Prostate gland (tissue), 2 donors: ENCODE measurements around the gene FMN2.

Experiments
- POLR2A ChIP-seq: fragments of 450-650 bp; IDR thresholded peaks from one replicate; pipeline ENCODE4 v1.6.1; 2016; ENCODE audit warnings: antibody characterized with exemption, mild to moderate bottlenecking
- POLR2AphosphoS5 ChIP-seq: sonication (generic); formaldehyde crosslinking; IDR thresholded peaks from one replicate; pipeline ENCODE4 v1.6.1; 2017; ENCODE audit warnings: antibody characterized with exemption
- TF ChIP-seq, protein P1 (sequence below), 4 experiments: fragments of 200-600 bp in 2 of 4; fragments of 450-650 bp in 2 of 4; sonication (generic) in 2 of 4; IDR thresholded peaks; 1 replicate in 3 of 4; 2 replicates in 1 of 4; pipeline ENCODE4 v1.5.1; 2016 to 2019; ENCODE audit warnings: antibody characterized with exemption in 4 of 4, mild to moderate bottlenecking in 2 of 4, moderate library complexity in 2 of 4

DNA sequence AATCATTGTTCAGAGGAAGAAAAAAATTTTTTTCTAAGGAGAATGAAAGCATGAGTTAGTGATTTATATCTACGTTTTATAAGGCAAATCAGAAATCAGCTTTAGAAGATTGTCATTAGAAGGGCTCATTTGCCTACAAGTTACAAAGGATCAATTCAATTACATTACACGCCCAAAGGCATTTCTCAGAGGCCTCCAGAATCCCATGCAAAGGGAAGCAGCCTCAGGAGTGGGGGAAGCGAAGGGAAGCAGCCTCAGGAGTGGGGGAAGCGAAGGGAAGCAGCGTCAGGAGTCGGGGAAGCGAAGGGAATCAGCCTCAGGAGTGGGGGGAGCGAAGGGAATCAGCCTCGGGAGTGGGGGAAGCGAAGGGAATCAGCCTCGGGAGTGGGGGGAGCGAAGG, 314.1 kb downstream of the FMN2 start:
- TF ChIP-seq, protein P1, sequence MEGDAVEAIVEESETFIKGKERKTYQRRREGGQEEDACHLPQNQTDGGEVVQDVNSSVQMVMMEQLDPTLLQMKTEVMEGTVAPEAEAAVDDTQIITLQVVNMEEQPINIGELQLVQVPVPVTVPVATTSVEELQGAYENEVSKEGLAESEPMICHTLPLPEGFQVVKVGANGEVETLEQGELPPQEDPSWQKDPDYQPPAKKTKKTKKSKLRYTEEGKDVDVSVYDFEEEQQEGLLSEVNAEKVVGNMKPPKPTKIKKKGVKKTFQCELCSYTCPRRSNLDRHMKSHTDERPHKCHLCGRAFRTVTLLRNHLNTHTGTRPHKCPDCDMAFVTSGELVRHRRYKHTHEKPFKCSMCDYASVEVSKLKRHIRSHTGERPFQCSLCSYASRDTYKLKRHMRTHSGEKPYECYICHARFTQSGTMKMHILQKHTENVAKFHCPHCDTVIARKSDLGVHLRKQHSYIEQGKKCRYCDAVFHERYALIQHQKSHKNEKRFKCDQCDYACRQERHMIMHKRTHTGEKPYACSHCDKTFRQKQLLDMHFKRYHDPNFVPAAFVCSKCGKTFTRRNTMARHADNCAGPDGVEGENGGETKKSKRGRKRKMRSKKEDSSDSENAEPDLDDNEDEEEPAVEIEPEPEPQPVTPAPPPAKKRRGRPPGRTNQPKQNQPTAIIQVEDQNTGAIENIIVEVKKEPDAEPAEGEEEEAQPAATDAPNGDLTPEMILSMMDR (IDR thresholded peaks at IDR 0.05), result no peak
- no peak for TF ChIP-seq POLR2A
- no peak for TF ChIP-seq POLR2AphosphoS5
